Activated CD8-positive, alpha-beta memory T cell treated with anti-CD3 and anti-CD28 coated beads, Interleukin-2, amount 50 U/mL, for 1 hour (primary cell): ENCODE data around the gene CAMTA1.

Experiments
- DNase-seq: peaks from one replicate; pipeline ENCODE4 v3.0.0-alpha.2; 2020; ENCODE audit errors: extremely low read depth

CAMTA1 gene

GRCh38 chr1:6971699-6972098, 186.4 kb downstream of the CAMTA1 start:
- no peak for DNase-seq

GRCh38 chr1:6972399-6972798, 187.1 kb downstream of the CAMTA1 start:
- DNase-seq: no peak

- DNase-seq: no peak
These were observed 190.2 kb downstream of the CAMTA1 start for GRCh38 chr1:6975331-6976043.

GRCh38 chr1:6976044-6976375, 190.8 kb downstream of the CAMTA1 start:
- no peak for DNase-seq

GRCh38 chr1:6979003-6979613, 193.9 kb downstream of the CAMTA1 start:
- DNase-seq: no peak

GRCh38 chr1:6981595-6981994, 196.3 kb downstream of the CAMTA1 start:
- no peak for DNase-seq

- no peak for DNase-seq
These were observed 197.2 kb downstream of the CAMTA1 start for GRCh38 chr1:6982443-6982842.

- no peak for DNase-seq
These were observed 197.6 kb downstream of the CAMTA1 start for GRCh38 chr1:6982860-6983259.

- no peak for DNase-seq
These were observed 199.3 kb downstream of the CAMTA1 start for GRCh38 chr1:6984536-6984935.

- no peak for DNase-seq
These were observed 199.7 kb downstream of the CAMTA1 start for GRCh38 chr1:6984986-6985385.

- no peak for DNase-seq
These were observed 200.5 kb downstream of the CAMTA1 start for GRCh38 chr1:6985549-6986276.

GRCh38 chr1:6986281-6986680, 201.0 kb downstream of the CAMTA1 start:
- DNase-seq: no peak

GRCh38 chr1:6987940-6988339, 202.7 kb downstream of the CAMTA1 start:
- DNase-seq: no peak

GRCh38 chr1:6988796-6989195, 203.5 kb downstream of the CAMTA1 start:
- no peak for DNase-seq

GRCh38 chr1:6989212-6990159, 204.2 kb downstream of the CAMTA1 start:
- no peak for DNase-seq

GRCh38 chr1:6991266-6991665, 206.0 kb downstream of the CAMTA1 start:
- no peak for DNase-seq

- no peak for DNase-seq
These were observed 210.5 kb downstream of the CAMTA1 start for GRCh38 chr1:6995789-6996188.

- no peak for DNase-seq
These were observed 211.1 kb downstream of the CAMTA1 start for GRCh38 chr1:6996371-6996770.

GRCh38 chr1:6996866-6997265, 211.6 kb downstream of the CAMTA1 start:
- no peak for DNase-seq

GRCh38 chr1:6998267-6998666, 213.0 kb downstream of the CAMTA1 start:
- DNase-seq: no peak

- DNase-seq: no peak
These were observed 214.6 kb downstream of the CAMTA1 start for GRCh38 chr1:6999826-7000225.

GRCh38 chr1:7000720-7001119, 215.5 kb downstream of the CAMTA1 start:
- no peak for DNase-seq
